Measurements from ENCODE around the gene MISP. TPM values are rescaled to one million over a fixed set of nuclear protein-coding genes. Genes with fewer than 3 reads are reported as not detected.

The MISP gene
- total RNA-seq, 4 donors from 2014 or later, result 197 to 501 (median 402) TPM

DNA sequence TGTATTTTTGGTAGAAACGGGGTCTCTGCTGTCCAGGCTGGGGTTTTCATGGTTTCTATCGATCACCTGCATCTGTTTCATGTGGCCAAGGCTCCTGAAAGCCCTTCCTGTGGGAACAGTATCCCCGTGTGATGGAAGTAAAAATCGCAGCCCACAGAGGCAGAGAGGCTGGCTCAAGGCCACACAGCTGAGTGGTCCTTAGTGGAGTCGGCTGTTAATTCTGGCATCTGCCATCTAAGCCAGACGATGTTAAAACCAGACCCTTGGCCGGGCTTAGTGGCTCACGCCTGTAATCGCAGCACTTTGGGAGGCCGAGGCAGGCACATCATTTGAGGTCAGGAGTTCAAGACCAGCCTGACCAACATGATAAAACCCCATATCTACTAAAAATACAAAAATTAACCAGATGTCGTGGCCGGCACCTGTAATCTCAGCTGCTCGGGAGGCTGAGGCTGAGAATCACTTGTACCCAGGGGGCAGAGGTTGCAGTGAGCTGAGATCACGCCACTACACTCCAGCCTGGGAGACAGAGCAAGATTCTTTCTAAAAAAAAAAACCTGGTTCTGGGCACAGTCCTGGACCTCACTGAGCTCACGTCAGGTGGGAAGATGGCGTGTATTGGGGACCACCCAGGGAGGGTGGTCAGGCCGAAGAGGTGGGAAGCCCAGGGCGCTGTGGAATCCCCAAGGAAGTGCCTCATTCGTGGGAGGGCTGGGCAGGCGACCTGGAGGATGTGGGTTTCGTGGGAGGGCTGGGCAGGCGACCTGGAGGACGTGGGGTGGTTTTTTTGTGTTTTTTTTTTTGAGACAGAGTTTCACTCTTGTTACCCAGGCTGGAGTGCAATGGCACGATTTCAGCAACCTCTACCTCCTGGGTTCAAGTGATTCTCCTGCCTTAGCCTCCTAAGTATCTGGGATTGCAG is 18.5 kb upstream of the MISP start:
- Histone ChIP-seq H3K9me3 (no peaks in the 10 kb centered on the region), H3K27me3 (no peaks in the 10 kb centered on the region), H3K4me1 (no peaks in the 10 kb centered on the region), H3K4me3 (no peak overlapping the region), H3K27ac (no peak overlapping the region), H3K36me3 (no peaks in the 10 kb centered on the region)
- no peak for TF ChIP-seq POLR2A (IDR thresholded peaks at IDR 0.05)
- TF ChIP-seq POLR2AphosphoS5 (IDR thresholded peaks at IDR 0.05), result no peak
- TF ChIP-seq, protein P1, sequence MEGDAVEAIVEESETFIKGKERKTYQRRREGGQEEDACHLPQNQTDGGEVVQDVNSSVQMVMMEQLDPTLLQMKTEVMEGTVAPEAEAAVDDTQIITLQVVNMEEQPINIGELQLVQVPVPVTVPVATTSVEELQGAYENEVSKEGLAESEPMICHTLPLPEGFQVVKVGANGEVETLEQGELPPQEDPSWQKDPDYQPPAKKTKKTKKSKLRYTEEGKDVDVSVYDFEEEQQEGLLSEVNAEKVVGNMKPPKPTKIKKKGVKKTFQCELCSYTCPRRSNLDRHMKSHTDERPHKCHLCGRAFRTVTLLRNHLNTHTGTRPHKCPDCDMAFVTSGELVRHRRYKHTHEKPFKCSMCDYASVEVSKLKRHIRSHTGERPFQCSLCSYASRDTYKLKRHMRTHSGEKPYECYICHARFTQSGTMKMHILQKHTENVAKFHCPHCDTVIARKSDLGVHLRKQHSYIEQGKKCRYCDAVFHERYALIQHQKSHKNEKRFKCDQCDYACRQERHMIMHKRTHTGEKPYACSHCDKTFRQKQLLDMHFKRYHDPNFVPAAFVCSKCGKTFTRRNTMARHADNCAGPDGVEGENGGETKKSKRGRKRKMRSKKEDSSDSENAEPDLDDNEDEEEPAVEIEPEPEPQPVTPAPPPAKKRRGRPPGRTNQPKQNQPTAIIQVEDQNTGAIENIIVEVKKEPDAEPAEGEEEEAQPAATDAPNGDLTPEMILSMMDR (IDR thresholded peaks at IDR 0.05), result no peak
- no peak for TF ChIP-seq EP300 (IDR thresholded peaks at IDR 0.05; ENCODE audit: low read depth)
- intact Hi-C loops (cut with DNase I; ENCODE audit: low total_unique reads), result no loop called here
- in situ Hi-C loops (cut with MboI; ENCODE audit: low pct_ligation_motif_present in 1 of 4, low pct_unique_long_range_greater_than_20kb in 1 of 4, low sequenced_read_pairs in 3 of 4), result loop anchor here in 2 of 4 donors (5.0 kb wide), 1 partner anchor 65 kb away; no protein-coding TSS in a partner anchor
- no peak for DNase-seq
- 58 to 83% methylated on average over 6 to 24 of the region's 24 CpGs for WGBS, 2 donors (ENCODE audit: low coverage in 1 of 2)

- no peak for TF ChIP-seq EP300 (IDR thresholded peaks at IDR 0.05; ENCODE audit: low read depth)
- TF ChIP-seq POLR2AphosphoS5 (IDR thresholded peaks at IDR 0.05), result no peak
- no peak for TF ChIP-seq POLR2A (IDR thresholded peaks at IDR 0.05)
- TF ChIP-seq, protein P1 (IDR thresholded peaks at IDR 0.05), result no peak
- 77% methylated on average over 13 of the region's 13 CpGs; no CpG with 5 or more reads in 1 of the 2 donors for WGBS, 2 donors (ENCODE audit: low coverage in 1 of 2)
- Histone ChIP-seq H3K27me3 (no peaks in the 10 kb centered on the region), H3K4me3 (no peak overlapping the region), H3K4me1 (peaks cover 0 to 23% (median 14%) of the 10 kb centered on the region in 4 donors), H3K27ac (no peak overlapping the region), H3K9me3 (no peaks in the 10 kb centered on the region), H3K36me3 (no peaks in the 10 kb centered on the region)
- no peak for DNase-seq
- intact Hi-C loops (cut with DNase I; ENCODE audit: low total_unique reads), result loop anchor here (1.0 kb wide), 1 partner anchor 70 kb away; no protein-coding TSS in a partner anchor
- in situ Hi-C loops (cut with MboI; ENCODE audit: low pct_ligation_motif_present in 1 of 4, low pct_unique_long_range_greater_than_20kb in 1 of 4, low sequenced_read_pairs in 3 of 4), result loop anchor here in 2 of 4 donors (5.0 kb wide), 1 partner anchor 67 kb away; no protein-coding TSS in a partner anchor
Measured at GRCh38 chr19:734716-735115, 16.2 kb upstream of the MISP start.

GRCh38 chr19:736125-736524 is 14.8 kb upstream of the MISP start:
- intact Hi-C loops (cut with DNase I; ENCODE audit: low total_unique reads) (no loop called here), in situ Hi-C loops (cut with MboI; ENCODE audit: low pct_ligation_motif_present in 1 of 4, low pct_unique_long_range_greater_than_20kb in 1 of 4, low sequenced_read_pairs in 3 of 4) (no loop called here)
- 89% methylated on average over 29 of the region's 32 CpGs; no CpG with 5 or more reads in 1 of the 2 donors for WGBS, 2 donors (ENCODE audit: low coverage in 1 of 2)
- Histone ChIP-seq H3K27me3 (no peaks in the 10 kb centered on the region), H3K9me3 (no peaks in the 10 kb centered on the region), H3K27ac (no peak overlapping the region), H3K4me1 (peaks cover 0 to 30% (median 16%) of the 10 kb centered on the region in 4 donors), H3K4me3 (no peak overlapping the region), H3K36me3 (no peaks in the 10 kb centered on the region)
- TF ChIP-seq, protein P1 (IDR thresholded peaks at IDR 0.05), result no peak
- TF ChIP-seq POLR2AphosphoS5 (IDR thresholded peaks at IDR 0.05) (no peak), EP300 (IDR thresholded peaks at IDR 0.05; ENCODE audit: low read depth) (no peak), POLR2A (IDR thresholded peaks at IDR 0.05) (no peak)
- no peak for DNase-seq

DNA sequence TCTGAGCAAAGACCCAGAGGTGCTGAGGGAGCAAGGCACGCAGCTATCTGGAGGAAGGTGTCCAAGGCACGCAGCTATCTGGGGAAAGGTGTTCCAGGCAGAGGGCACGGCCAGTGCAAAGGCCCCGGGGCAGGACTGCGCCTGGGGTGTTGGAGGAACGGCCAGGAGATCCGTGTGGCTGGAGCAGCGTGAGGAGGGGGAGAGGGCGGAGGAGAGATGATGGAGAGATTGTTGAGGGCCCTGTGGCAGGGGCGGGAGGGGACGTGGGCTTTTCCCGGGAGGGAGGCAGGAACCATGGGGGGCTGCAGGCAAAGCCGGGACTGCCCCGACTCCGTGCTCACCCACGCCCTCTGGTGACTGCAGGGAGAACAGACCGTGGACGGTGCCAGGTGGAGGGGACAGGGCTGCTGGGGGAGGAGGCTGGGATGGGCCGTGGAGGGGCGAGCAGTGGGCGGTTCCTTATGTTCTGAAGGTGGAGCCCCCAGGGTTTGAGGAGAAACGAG is 13.3 kb upstream of the MISP start:
- WGBS, 2 donors (ENCODE audit: low coverage in 1 of 2), result 37 to 43% methylated on average over 10 to 22 of the region's 22 CpGs
- no peaks in the 10 kb centered on the region for H3K27me3 ChIP-seq
- H3K36me3 ChIP-seq, result no peaks in the 10 kb centered on the region
- in situ Hi-C loops (cut with MboI; ENCODE audit: low pct_ligation_motif_present in 1 of 4, low pct_unique_long_range_greater_than_20kb in 1 of 4, low sequenced_read_pairs in 3 of 4) (no loop called here), intact Hi-C loops (cut with DNase I; ENCODE audit: low total_unique reads) (no loop called here)
- H3K9me3 ChIP-seq, result no peaks in the 10 kb centered on the region
- DNase-seq, result peak; percentile 72
- no peak for TF ChIP-seq POLR2A (IDR thresholded peaks at IDR 0.05)
- TF ChIP-seq, protein P1 (IDR thresholded peaks at IDR 0.05), result peak; percentile 48 to 77 (median 68)
- peaks cover 0 to 41% (median 16%) of the 10 kb centered on the region in 4 donors for H3K4me1 ChIP-seq
- H3K27ac ChIP-seq, result peak overlapping the region; percentile 73 to 76 (median 74)
- H3K4me3 ChIP-seq, result no peak overlapping the region

Data from transverse colon (tissue), 4 donors.